ENCODE results near the gene CSF1.
"Not testable (repeated sequence)": the region's sequence is repeated elsewhere in the genome, so short reads cannot be mapped to it uniquely, and the experiment has no call there.

CSF1 gene

GRCh38 chr1:109910123-109910962 is at the start of gene CSF1:
TSS of gene CSF1 (plus strand) at chr1:109910849. CDS start at chr1:109911024, 175 bp downstream.
- no peak for TF ChIP-seq CTCF (IDR thresholded peaks at IDR 0.05)
- peak within 1 kb of the TSS; percentile 82 for H3K4me3 ChIP-seq
- peak; percentile 88 for DNase-seq (ENCODE audit: low spot score)
- H3K27ac ChIP-seq = peak within 1 kb of the TSS; percentile 71 to 94

GRCh38 chr1:109861616-109862015 is 49.0 kb upstream of the CSF1 start:
- H3K27ac ChIP-seq; H3K4me3 ChIP-seq; DNase-seq (ENCODE audit: low spot score): not testable (repeated sequence)

GRCh38 chr1:109863667-109864046 is 47.0 kb upstream of the CSF1 start:
- DNase-seq (ENCODE audit: low spot score) = no peak
- Histone ChIP-seq H3K4me3 (no peak overlapping the region), H3K27ac (no peak overlapping the region)
- no peak for TF ChIP-seq CTCF (IDR thresholded peaks at IDR 0.05)

- no peak for TF ChIP-seq CTCF (IDR thresholded peaks at IDR 0.05)
- H3K4me3 ChIP-seq = no peak overlapping the region
- peak overlapping the region in 1 of 2 donors; percentile 54 for H3K27ac ChIP-seq
- DNase-seq (ENCODE audit: low spot score) = no peak
Measured at GRCh38 chr1:109864047-109864822, 46.4 kb upstream of the CSF1 start.

- H3K27ac ChIP-seq = peak overlapping the region in 1 of 2 donors; percentile 54
- DNase-seq (ENCODE audit: low spot score) = no peak
Measured at GRCh38 chr1:109864930-109865612, 45.6 kb upstream of the CSF1 start.

GRCh38 chr1:109866071-109866470 is 44.6 kb upstream of the CSF1 start:
- Histone ChIP-seq H3K27ac (no peak overlapping the region), H3K4me3 (no peak overlapping the region)
- DNase-seq (ENCODE audit: low spot score) = no peak
- TF ChIP-seq CTCF (IDR thresholded peaks at IDR 0.05) = no peak

More at GRCh38 chr1:109864930-109865612, 45.6 kb upstream of the CSF1 start:
- no peak overlapping the region for H3K4me3 ChIP-seq
- no peak for TF ChIP-seq CTCF (IDR thresholded peaks at IDR 0.05)
